GM12865 (cell line): ENCODE results near the gene FBXW11.

ENCODE experiments used
- DNase-seq: peaks from one replicate; pipeline ENCODE4 v3.0.0; 2010; ENCODE audit warnings: low read depth
- H3K4me3 ChIP-seq: 2 replicates; pipeline ENCODE4 v1.5.1; 2011; ENCODE audit warnings: mild to moderate bottlenecking, low read depth, low read length, control low read depth
- TF ChIP-seq, protein P1 (sequence below): IDR thresholded peaks from 2 replicates; pipeline ENCODE4 v1.5.1; 2011; ENCODE audit warnings: low read length, control low read depth, low read depth, inconsistent platforms; ENCODE audit not compliant: insufficient read depth; ENCODE audit errors: missing control alignments

FBXW11 gene

DNA sequence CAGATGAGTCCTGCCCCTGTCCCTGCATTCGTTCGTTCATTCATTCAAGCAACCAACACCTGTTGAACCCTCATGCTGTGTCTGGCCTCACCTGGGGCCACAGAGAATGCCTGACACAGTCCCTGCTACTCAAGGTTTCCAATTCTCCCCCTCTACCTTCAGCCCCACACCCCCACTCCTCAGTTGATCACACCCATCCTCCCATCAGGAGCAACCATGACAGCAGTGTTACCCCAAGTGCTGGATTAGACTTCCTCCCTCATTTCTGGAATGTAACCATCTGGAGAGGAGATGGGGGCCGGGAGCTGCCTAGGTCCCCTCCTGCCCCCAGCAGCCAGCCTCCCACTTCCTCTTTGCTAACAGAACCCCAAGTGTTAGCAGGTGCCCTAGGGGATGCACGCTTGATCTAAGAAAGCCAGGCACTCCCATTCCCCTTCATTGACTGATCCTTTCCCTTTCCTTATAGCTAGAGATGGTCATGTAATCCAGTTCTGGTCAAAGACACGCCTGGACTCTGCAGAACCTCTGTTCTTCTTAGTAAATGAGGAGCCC, 163.6 kb downstream of the FBXW11 start:
- no peak for DNase-seq
- H3K4me3 ChIP-seq: no peak overlapping the region
- TF ChIP-seq, protein P1, sequence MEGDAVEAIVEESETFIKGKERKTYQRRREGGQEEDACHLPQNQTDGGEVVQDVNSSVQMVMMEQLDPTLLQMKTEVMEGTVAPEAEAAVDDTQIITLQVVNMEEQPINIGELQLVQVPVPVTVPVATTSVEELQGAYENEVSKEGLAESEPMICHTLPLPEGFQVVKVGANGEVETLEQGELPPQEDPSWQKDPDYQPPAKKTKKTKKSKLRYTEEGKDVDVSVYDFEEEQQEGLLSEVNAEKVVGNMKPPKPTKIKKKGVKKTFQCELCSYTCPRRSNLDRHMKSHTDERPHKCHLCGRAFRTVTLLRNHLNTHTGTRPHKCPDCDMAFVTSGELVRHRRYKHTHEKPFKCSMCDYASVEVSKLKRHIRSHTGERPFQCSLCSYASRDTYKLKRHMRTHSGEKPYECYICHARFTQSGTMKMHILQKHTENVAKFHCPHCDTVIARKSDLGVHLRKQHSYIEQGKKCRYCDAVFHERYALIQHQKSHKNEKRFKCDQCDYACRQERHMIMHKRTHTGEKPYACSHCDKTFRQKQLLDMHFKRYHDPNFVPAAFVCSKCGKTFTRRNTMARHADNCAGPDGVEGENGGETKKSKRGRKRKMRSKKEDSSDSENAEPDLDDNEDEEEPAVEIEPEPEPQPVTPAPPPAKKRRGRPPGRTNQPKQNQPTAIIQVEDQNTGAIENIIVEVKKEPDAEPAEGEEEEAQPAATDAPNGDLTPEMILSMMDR: no peak

DNA sequence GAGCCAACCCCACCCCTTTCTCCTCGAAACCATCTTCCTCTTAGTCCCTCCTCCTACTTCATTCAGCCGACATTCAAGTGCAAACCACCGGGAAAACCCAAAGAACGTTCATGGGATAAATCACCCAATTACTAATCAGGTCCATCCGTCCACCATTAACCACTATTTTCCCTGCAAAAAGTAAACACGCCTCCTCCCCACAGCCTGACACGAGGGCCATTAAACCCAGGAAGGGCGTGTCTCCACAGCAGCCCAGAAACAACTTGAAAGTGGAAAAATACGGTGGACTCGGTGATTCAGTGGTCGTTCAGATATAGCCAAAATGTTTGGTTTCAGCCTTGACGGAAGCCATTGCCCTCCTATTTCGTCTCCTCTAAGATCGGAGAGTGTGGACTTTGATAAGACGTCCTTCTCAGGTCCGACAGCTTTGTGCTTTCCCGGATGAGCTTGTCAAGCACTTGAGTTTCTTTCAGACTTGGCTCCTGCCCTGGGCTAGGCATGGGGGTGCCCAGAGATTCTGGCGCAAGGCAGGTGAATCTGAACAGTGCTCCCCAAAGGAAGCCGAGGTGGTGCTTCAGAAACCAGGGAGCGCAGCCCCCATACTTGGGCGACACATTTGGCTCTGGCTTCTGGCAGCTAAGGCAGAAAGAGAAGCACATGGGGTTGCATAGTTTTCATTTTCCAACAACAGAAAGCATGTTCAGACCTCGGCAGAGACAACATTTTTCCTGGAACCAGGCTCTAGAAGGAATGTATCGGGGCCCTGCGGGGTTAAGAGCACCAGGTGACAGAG, 164.3 kb downstream of the FBXW11 start:
- no peak for DNase-seq
- TF ChIP-seq, protein P1: no peak
- H3K4me3 ChIP-seq: no peak overlapping the region

DNA sequence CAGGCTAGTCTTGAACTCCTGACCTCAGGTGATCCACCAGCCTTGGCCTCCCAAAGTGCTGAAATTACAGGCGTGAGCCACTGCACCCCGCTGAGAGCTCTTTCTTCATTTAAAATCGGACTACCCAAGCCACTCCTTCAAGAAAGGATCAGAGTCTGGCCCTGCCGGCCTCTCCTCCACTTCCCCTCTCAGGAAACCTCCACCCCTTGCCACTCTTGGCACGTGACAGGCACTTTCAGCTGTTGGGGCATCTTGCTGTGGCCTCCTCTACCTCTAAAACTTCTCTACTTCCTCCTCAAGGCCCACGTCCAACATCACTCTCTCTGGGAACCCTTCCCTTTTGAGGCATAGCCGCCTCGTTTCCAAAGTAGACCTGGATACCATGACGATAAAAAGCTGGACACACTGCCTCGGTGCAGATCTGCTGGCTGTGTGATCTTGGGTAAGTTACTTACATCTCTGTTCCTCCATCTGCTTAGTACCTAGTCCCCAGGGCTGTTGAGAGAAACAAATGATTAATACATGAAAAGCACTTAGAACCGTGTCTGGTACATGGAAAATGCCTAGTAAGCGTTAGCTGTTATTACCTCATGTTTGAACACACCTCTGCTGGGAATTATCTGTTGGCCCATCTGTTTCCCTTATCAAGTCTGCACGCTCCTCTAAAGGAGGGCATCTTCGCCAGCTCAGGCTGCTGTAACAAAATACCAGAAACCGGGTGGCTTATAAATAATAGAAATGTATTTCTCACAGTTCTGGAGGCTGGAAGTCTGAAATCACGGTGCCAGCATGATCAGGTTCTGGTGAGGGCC, 165.5 kb downstream of the FBXW11 start:
- TF ChIP-seq, protein P1: no peak
- H3K4me3 ChIP-seq: no peak overlapping the region
- DNase-seq: no peak

DNA sequence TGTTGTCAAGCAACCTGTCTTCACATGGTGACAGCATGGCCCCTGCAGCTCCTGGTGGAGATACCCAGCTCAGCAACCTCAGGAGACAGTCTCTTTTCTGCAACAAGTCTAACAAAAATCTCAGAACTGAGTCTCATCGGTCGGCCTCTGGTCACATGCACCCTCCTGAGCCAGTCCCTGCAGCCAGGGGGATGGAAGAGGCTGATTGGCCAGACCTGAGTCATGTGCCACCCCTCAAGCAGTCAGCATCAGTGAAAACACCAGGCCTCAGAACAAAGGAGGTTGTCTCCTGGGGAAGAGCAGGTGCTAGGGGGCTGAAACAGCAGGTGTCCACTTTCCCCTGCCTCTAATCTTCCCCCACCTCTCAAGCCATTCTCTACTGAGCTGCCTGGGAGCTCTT, 166.4 kb downstream of the FBXW11 start:
- DNase-seq: peak; percentile 23

DNA sequence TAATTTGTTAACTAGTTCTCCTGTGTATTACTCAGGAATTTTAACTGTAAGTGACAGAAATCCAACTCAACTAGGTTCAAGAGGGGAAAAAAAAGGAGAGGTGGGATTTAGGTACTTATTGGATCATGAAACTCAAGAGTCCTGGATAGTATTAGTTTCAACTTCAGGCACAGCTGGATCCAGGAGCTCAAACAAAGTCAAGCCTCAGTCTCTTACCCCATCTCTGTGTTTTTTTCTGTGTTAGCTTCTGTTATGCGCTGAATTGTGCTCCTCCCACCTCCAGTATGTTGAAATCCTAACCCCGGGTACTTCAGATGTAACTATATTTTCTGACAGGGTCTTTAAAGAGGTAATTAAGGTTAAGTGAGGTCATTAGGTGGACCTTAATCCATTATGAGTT, 167.3 kb downstream of the FBXW11 start:
- TF ChIP-seq, protein P1: no peak
- DNase-seq: no peak
- no peak overlapping the region for H3K4me3 ChIP-seq

More for the DNA sequence above, 166.4 kb downstream of the FBXW11 start:
- H3K4me3 ChIP-seq: no peak overlapping the region
- TF ChIP-seq, protein P1: no peak

DNA sequence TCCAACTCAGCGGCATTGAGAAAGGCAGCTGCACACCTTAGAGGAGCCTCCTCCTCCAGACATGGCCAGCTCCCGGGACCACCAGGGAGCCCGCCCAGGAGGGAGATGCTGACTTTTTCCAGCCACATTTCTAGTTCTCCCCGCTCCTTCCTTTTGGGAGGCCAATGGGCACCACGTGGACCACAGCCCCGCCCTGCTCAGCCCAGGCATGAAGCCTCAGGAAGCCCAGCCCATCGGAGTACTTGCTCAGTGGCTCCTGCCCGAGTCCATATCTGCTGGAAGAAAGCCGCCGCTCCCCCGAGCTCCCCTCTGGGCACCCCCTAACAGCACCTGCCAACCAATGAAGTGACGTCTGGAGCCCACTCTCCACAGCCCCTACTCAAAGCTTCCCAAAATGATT, 168.4 kb downstream of the FBXW11 start:
- TF ChIP-seq, protein P1: no peak
- no peak for DNase-seq
- no peak overlapping the region for H3K4me3 ChIP-seq
